Measurements from ENCODE around the gene ZNF768. TPM values are rescaled to one million over a fixed set of nuclear protein-coding genes. Genes with fewer than 3 reads are reported as not detected.

Gene ZNF768
- total and polyA plus RNA-seq, 2 of the 13 experiments (the other 11 are each of a cell fraction or from before 2014, with no cell fraction given): 26.7 to 34.4 TPM

DNA sequence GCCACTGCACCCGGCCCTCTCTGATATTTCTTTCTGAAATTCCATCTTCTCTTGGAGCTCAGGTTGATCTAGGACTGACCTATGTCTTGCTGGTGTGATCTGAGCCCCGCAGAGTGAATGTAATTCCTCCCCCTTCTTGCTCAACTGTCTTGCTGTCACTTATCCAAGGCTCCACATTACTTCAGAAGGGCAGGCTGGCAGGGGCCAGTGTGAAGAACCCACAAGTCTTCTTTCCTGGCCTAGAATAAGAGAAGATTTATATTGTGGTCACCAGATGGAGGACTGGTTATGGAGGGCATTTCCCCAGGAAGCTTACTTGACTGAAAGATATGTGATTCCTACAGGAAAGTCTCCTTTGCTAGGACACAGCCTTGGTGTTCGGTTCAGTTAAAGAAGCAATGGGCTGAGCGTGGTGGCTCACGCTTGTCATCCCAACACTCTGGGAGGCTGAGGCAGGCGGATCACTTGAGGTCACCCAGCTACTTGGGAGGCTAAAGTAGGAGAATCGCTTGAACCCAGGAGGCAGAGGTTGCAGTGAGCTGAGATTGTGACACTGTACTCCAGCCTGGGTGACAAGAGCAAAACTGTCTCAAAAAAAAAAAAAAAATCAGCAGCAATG, 40.4 kb downstream of the ZNF768 start:
- 47% methylated on average over 7 of the region's 7 CpGs for WGBS (ENCODE audit: low lambda C conversion rate)
- H3K4me3 ChIP-seq (replicated peaks in 1 of 3; ENCODE audit: insufficient read depth in 1 of 3, low read depth in 2 of 3, low read length in 3 of 3): no peak overlapping the region
- no peak overlapping the region for H3K27ac ChIP-seq (ENCODE audit: extremely low read length, insufficient read depth, low read length)
- H3K4me2 ChIP-seq (ENCODE audit: low read depth, low read length): no peak overlapping the region; the same call in 1 of the 2 replicates
- ATAC-seq (no peak), DNase-seq (ENCODE audit: low spot score) (no peak), FAIRE-seq (no peak)
- no peaks in the 10 kb centered on the region for H3K9me3 ChIP-seq (ENCODE audit: low read length)
- no peak overlapping the region for H3K9ac ChIP-seq (ENCODE audit: insufficient read depth, low read depth, low read length)
- intact Hi-C loops (cut with micrococcal nuclease; ENCODE audit: unreplicated experiment) (no loop called here), in situ Hi-C loops (cut with HindIII; ENCODE audit: extremely low pct_ligation_motif_present, low pct_unique_long_range_greater_than_20kb) (no loop called here)
- ChIA-PET CTCF (ENCODE audit: low intra/inter-chr PET ratio, low total read pairs) (no interaction called here), POLR2A (no interaction called here)
- no peaks in the 10 kb centered on the region for H4K20me1 ChIP-seq (ENCODE audit: insufficient read depth, low read length)
- no TSS peak for BruUV-seq (replicated peaks)
- 0 out of 2 replicates have a peak, but pooled peaks have one; percentile 37 for TF ChIP-seq ZSCAN31 (CRISPR knock-in tag; IDR thresholded peaks at IDR 0.05; ENCODE audit: low read depth)
- no peak for TF ChIP-seq KDM3A (CRISPR knock-in tag; IDR thresholded peaks at IDR 0.05; ENCODE audit: low read depth)
- H2AFZ ChIP-seq (ENCODE audit: low read length): peak overlapping the region; percentile 15
- no peaks in the 10 kb centered on the region for H3K79me2 ChIP-seq (ENCODE audit: insufficient read depth, low read length)
- H3K4me1 ChIP-seq (ENCODE audit: insufficient read depth, low read length): peaks cover 42% of the 10 kb centered on the region
- H3K27me3 ChIP-seq (ENCODE audit: control insufficient read depth in 1 of 2, insufficient read depth in 2 of 2, low read length in 2 of 2): 0 out of 5 replicates have a peak, but pooled peaks cover 0 to 4% of the 10 kb centered on the region in 2 experiments
- H3K36me3 ChIP-seq (replicated peaks in 1 of 2; ENCODE audit: control insufficient read depth in 1 of 2, insufficient read depth in 2 of 2, low read length in 2 of 2): no peaks in the 10 kb centered on the region

DNA sequence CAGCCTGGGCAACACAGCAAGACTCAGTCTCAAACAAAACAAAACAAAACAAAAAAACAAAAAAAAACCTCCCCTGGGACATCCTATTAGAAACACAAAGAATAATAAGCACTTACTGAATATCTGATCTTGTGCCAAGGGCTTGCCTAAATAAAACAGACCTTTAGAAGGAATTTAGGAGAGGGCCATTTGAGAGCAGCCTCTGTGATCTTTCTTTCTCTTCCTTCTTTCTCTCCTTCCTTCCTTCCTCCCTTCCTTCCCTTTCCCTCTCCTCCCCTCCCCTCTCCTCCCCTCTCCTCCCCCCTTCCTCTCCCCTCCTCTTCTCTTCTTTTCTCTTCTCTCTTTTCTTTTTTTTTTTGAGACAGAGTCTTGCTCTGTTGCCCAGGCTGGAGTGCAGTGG, 41.5 kb downstream of the ZNF768 start:
- POLR2A ChIA-PET: no interaction called here
- DNase-seq (ENCODE audit: low spot score) (no peak), FAIRE-seq (no peak), ATAC-seq (no peak)
- Histone ChIP-seq H3K27me3 (ENCODE audit: control insufficient read depth in 1 of 2, insufficient read depth in 2 of 2, low read length in 2 of 2) (0 out of 5 replicates have a peak, but pooled peaks cover 0 to 4% of the 10 kb centered on the region in 2 experiments), H3K4me3 (replicated peaks in 1 of 3; ENCODE audit: insufficient read depth in 1 of 3, low read depth in 2 of 3, low read length in 3 of 3) (no peak overlapping the region), H3K9me3 (ENCODE audit: low read length) (no peaks in the 10 kb centered on the region), H3K79me2 (ENCODE audit: insufficient read depth, low read length) (no peaks in the 10 kb centered on the region), H3K4me2 (ENCODE audit: low read depth, low read length) (no peak overlapping the region), H3K9ac (ENCODE audit: insufficient read depth, low read depth, low read length) (no peak overlapping the region), H3K36me3 (replicated peaks in 1 of 2; ENCODE audit: control insufficient read depth in 1 of 2, insufficient read depth in 2 of 2, low read length in 2 of 2) (no peaks in the 10 kb centered on the region), H3K4me1 (ENCODE audit: insufficient read depth, low read length) (peaks cover 42% of the 10 kb centered on the region), H4K20me1 (ENCODE audit: insufficient read depth, low read length) (no peaks in the 10 kb centered on the region), H2AFZ (ENCODE audit: low read length) (no peak overlapping the region), H3K27ac (ENCODE audit: extremely low read length, insufficient read depth, low read length) (no peak overlapping the region)
- CTCF ChIA-PET (ENCODE audit: low intra/inter-chr PET ratio, low total read pairs): no interaction called here
- in situ Hi-C loops (cut with HindIII; ENCODE audit: extremely low pct_ligation_motif_present, low pct_unique_long_range_greater_than_20kb): no loop called here
- intact Hi-C loops (cut with micrococcal nuclease; ENCODE audit: unreplicated experiment): no loop called here
- no TSS peak for BruUV-seq (replicated peaks)
- TF ChIP-seq, protein P1, sequence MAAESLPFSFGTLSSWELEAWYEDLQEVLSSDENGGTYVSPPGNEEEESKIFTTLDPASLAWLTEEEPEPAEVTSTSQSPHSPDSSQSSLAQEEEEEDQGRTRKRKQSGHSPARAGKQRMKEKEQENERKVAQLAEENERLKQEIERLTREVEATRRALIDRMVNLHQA (CRISPR knock-in tag; IDR thresholded peaks at IDR 0.05): no peak
- TF ChIP-seq ZNF790 (CRISPR knock-in tag; IDR thresholded peaks at IDR 0.05; ENCODE audit: borderline replicate concordance) (no peak), HHEX (CRISPR knock-in tag; IDR thresholded peaks at IDR 0.05) (no peak), ZC3H4 (CRISPR knock-in tag; IDR thresholded peaks at IDR 0.05; ENCODE audit: borderline replicate concordance) (no peak), ZFX (CRISPR knock-in tag; IDR thresholded peaks at IDR 0.05; ENCODE audit: low read depth) (no peak), SIN3A (IDR thresholded peaks at IDR 0.05; ENCODE audit: borderline replicate concordance, low read depth, low read length) (no peak), PCBP2 (optimal IDR thresholded peaks at IDR 0.05; ENCODE audit: low read depth, low read length, poor library complexity, severe bottlenecking) (peak; percentile 61), HNRNPK (IDR thresholded peaks at IDR 0.05; ENCODE audit: low read depth, low read length, poor library complexity, severe bottlenecking) (peak; percentile 60), DRAP1 (CRISPR knock-in tag; IDR thresholded peaks at IDR 0.05) (no peak)
- TF ChIP-seq, protein P2, sequence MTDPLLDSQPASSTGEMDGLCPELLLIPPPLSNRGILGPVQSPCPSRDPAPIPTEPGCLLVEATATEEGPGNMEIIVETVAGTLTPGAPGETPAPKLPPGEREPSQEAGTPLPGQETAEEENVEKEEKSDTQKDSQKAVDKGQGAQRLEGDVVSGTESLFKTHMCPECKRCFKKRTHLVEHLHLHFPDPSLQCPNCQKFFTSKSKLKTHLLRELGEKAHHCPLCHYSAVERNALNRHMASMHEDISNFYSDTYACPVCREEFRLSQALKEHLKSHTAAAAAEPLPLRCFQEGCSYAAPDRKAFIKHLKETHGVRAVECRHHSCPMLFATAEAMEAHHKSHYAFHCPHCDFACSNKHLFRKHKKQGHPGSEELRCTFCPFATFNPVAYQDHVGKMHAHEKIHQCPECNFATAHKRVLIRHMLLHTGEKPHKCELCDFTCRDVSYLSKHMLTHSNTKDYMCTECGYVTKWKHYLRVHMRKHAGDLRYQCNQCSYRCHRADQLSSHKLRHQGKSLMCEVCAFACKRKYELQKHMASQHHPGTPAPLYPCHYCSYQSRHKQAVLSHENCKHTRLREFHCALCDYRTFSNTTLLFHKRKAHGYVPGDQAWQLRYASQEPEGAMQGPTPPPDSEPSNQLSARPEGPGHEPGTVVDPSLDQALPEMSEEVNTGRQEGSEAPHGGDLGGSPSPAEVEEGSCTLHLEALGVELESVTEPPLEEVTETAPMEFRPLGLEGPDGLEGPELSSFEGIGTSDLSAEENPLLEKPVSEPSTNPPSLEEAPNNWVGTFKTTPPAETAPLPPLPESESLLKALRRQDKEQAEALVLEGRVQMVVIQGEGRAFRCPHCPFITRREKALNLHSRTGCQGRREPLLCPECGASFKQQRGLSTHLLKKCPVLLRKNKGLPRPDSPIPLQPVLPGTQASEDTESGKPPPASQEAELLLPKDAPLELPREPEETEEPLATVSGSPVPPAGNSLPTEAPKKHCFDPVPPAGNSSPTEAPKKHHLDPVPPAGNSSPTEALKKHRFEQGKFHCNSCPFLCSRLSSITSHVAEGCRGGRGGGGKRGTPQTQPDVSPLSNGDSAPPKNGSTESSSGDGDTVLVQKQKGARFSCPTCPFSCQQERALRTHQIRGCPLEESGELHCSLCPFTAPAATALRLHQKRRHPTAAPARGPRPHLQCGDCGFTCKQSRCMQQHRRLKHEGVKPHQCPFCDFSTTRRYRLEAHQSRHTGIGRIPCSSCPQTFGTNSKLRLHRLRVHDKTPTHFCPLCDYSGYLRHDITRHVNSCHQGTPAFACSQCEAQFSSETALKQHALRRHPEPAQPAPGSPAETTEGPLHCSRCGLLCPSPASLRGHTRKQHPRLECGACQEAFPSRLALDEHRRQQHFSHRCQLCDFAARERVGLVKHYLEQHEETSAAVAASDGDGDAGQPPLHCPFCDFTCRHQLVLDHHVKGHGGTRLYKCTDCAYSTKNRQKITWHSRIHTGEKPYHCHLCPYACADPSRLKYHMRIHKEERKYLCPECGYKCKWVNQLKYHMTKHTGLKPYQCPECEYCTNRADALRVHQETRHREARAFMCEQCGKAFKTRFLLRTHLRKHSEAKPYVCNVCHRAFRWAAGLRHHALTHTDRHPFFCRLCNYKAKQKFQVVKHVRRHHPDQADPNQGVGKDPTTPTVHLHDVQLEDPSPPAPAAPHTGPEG (CRISPR knock-in tag; IDR thresholded peaks at IDR 0.05): no peak

Data from HepG2 (cell line).